Ovary (tissue), 10 donors: ENCODE measurements around the gene SUMO3. TPM values are rescaled to one million over a fixed set of nuclear protein-coding genes. Genes with fewer than 3 reads are reported as not detected.
A peak's percentile ranks its signal among the peaks of the same experiment; 100 is the strongest.

Source experiments
- DNase-seq, 5 donors: peaks; one replicate each; pipeline ENCODE4 v3.0.0-alpha.2; 2019 to 2020
- H3K27ac ChIP-seq, 2 donors: fragments of 200-600 bp; one replicate each; pipeline versions ENCODE4 v1.5.1 to v1.8.0; 2019 to 2022
- H3K27me3 ChIP-seq: fragments of 200-600 bp; one replicate; pipeline ENCODE4 v1.8.0; 2022
- H3K36me3 ChIP-seq: fragments of 200-600 bp; sonication (generic); one replicate; pipeline ENCODE4 v1.5.1; 2019
- H3K4me1 ChIP-seq: one replicate; pipeline ENCODE4 v1.8.1; 2013; ENCODE audit warnings: mild to moderate bottlenecking, moderate library complexity; ENCODE audit not compliant: insufficient read depth
- H3K4me3 ChIP-seq: fragments of 200-600 bp; sonication (generic); one replicate; pipeline ENCODE4 v1.5.1; 2017
- H3K9me3 ChIP-seq, 2 donors: fragments of 200-600 bp in 1 of 2; sonication (generic) in 1 of 2; one replicate each; pipeline versions ENCODE4 v1.5.1 to v1.8.1; 2013 to 2019; ENCODE audit warnings: mild to moderate bottlenecking in 1 of 2, moderate library complexity in 1 of 2
- EP300 ChIP-seq: sonication (generic); formaldehyde crosslinking; IDR thresholded peaks from one replicate; pipeline ENCODE4 v1.6.1; 2017; ENCODE audit warnings: antibody characterized with exemption
- POLR2A ChIP-seq: fragments of 450-650 bp; IDR thresholded peaks from one replicate; pipeline ENCODE4 v1.6.1; 2017; ENCODE audit warnings: antibody characterized with exemption, mild to moderate bottlenecking, moderate library complexity
- WGBS, 3 donors: extraction: QIAGEN DNeasy Blood & Tissue Kit in 1 of 3; methylation state at CpG; one replicate each; pipeline versions ENCODE4 v1.1.5 to v1.1.7; 2013 to 2017; 5-methylcytosine and 5-hydroxymethylcytosine counted together
- intact Hi-C, 4 donors: fragments of 100-400 bp; cut with DNase I; formaldehyde crosslinking; loops; one replicate each; pipeline versions ENCODE4 v1.11.0 to v1.15.1; 2022 to 2023
- long read RNA-seq, 3 donors: library from polyadenylated mRNA in 2 of 3; unstranded in 2 of 3; transcript quantifications; one replicate each; pipeline ENCODE4 v2.0.0 and lab custom pipeline, GENCODE V29; 2021 to 2026
- polyA plus RNA-seq, 2 donors: library from polyadenylated mRNA; stranded (reverse); fragments of 200-250 nt in 1 of 2; fragments of 350-450 nt in 1 of 2; fragmentation: Illumina TruSeq in 1 of 2; extraction: RNeasy Lipid Tissue Mini Kit (QIAGEN cat#74804) in 1 of 2; gene quantifications; one replicate each; pipeline ENCODE4 v1.2.3, GENCODE V29; 2013 to 2014
- total RNA-seq, 7 donors: library from RNA; depleted of rRNA in 2 of 7; stranded (reverse); fragments of >200 nt in 2 of 7; fragmentation: NEBNext Ultra II Directional in 3 of 7; extraction: Animal tissue kit (Norgen Biotek cat#: 25700) in 3 of 7; gene quantifications; one replicate each; pipeline versions ENCODE4 v1.1.0 to v1.2.4, GENCODE V29; 2016 to 2023
- TF ChIP-seq, protein P1 (sequence below), 3 donors: fragments of 450-650 bp in 2 of 3; fragments of 200-600 bp in 1 of 3; IDR thresholded peaks; one replicate each; pipeline versions ENCODE4 v1.5.1 to v1.8.0; 2016 to 2022; ENCODE audit warnings: antibody characterized with exemption in 3 of 3, mild to moderate bottlenecking in 1 of 3
- donor health status: DM: no; HTN: no; CAD: no; lungs with moderate emphysema.
- donor health status: DM: no; HTN: no; CAD: no.
- donor health status: Bipolar disorder and iron deficiency.
- donor health status: DM: yes; HTN: yes; CAD: no.
- donor health status: DM: no; HTN: no; CAD: no.
- donor health status: DM: yes; HTN: yes; CAD: no.

The SUMO3 gene
- total RNA-seq = 100 to 1,000 TPM in 1 of 7 donors, 10 to 100 TPM in 6; 45.3 to 108 (median 74.3) TPM
- 10 to 100 TPM; 63.9 to 97.6 TPM for polyA plus RNA-seq
- long read RNA-seq, donor 1, transcript SUMO3-201 (4 exons, 1,807 nt) = major isoform, 389 of 410 reads
- long read RNA-seq, donor 1, partial matches to known transcripts = 4 of 410 reads
- long read RNA-seq, donor 1, other reads (novel, unspliced or antisense) = 11 of 410 reads
- long read RNA-seq, donor 2, transcript SUMO3-201 (4 exons, 1,807 nt) = major isoform, 80 of 83 reads
- long read RNA-seq, donor 2, partial matches to known transcripts = 0 of 83 reads
- long read RNA-seq, donor 2, other reads (novel, unspliced or antisense) = 0 of 83 reads
- long read RNA-seq, donor 3, transcript SUMO3-201 (4 exons, 1,807 nt) = major isoform, 95 of 100 reads
- long read RNA-seq, donor 3, partial matches to known transcripts = 0 of 100 reads
- long read RNA-seq, donor 3, other reads (novel, unspliced or antisense) = 5 of 100 reads

DNA sequence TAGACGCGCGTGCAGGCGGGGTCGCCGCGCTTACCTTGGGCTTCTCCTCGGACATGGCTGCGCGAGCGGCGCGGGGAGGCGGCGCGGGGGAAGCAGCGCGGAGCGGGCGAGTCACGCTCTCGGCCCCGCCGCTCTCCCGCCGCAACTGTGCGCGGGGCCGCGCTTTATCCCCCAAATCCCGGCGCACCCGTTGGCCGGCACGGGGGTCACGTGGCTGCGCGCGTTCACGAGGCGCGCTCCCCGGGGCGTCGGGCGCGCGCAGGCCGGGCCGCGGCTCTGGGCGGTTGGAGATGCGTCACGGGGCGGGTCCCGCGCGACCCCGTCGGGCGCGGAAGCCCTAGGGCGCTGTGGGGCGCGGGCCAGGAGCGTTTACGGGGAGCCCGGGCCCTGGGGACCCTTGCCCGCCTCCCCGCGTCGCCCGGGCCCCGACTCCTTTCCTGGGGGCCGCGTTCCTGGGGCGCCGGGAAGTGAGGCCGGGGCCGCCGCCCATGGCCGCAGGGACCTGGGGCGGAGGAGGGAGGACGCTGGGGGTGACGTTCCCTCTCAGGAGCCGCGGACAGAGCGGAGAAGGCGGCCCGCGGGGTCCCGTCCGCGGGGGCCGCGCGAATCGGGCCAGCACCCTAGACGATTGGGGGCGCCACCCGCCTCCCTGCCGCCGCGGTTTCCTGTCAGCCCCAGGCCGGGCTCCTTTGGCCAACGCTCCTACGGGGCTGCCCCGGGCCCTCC, at the start of gene SUMO3:
Gene SUMO3 (minus strand): TSS at position 149 of the 726 bp plus-strand sequence. CDS start 94 bp downstream, at position 55.
- Histone ChIP-seq H3K4me1 (peaks cover 14% of the 10 kb centered on the region), H3K9me3 (no peaks in the 10 kb centered on the region), H3K36me3 (no peaks in the 10 kb centered on the region), H3K4me3 (peak within 1 kb of the TSS; percentile 59), H3K27me3 (no peaks in the 10 kb centered on the region), H3K27ac (peak within 1 kb of the TSS; percentile 82 to 93)
- intact Hi-C loops = loop anchor here in 2 of 4 donors (2.0 to 10.0 kb wide), 3 partner anchors 55 to 117 kb away; partner anchors contain the start of gene PTTG1IP (in 1 of the 2)
- TF ChIP-seq POLR2A = peak; percentile 98
- TF ChIP-seq EP300 = no peak
- TF ChIP-seq, protein P1, sequence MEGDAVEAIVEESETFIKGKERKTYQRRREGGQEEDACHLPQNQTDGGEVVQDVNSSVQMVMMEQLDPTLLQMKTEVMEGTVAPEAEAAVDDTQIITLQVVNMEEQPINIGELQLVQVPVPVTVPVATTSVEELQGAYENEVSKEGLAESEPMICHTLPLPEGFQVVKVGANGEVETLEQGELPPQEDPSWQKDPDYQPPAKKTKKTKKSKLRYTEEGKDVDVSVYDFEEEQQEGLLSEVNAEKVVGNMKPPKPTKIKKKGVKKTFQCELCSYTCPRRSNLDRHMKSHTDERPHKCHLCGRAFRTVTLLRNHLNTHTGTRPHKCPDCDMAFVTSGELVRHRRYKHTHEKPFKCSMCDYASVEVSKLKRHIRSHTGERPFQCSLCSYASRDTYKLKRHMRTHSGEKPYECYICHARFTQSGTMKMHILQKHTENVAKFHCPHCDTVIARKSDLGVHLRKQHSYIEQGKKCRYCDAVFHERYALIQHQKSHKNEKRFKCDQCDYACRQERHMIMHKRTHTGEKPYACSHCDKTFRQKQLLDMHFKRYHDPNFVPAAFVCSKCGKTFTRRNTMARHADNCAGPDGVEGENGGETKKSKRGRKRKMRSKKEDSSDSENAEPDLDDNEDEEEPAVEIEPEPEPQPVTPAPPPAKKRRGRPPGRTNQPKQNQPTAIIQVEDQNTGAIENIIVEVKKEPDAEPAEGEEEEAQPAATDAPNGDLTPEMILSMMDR (IDR thresholded peaks at IDR 0.05) = peak in 2 of 3 donors; percentile 22 to 30
- WGBS, 3 donors = 1 to 3% (median 2%) methylated on average over 49 to 108 of the region's 108 CpGs
- DNase-seq = peak; percentile 81 to 93 (median 86)

DNA sequence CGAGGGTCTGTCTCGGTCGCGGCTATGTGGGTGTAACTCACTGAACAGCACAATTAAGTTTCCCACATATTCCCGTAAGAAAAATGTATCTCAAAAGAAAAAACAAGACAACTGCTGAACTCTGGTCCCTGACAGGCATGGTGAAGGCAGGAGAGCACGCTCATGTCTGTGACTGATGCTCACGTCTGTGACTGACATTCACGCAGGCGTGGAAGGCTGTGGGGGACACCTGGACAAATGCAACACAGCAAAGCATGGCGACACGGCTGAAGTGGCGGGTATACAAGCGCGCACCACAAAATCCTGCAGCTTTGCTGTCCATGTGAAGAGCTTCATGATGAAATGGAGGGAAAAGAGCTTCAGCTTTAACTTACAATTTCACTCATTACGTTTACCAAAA, 49.6 kb upstream of the SUMO3 start:
- H3K36me3 ChIP-seq = no peaks in the 10 kb centered on the region
- no peaks in the 10 kb centered on the region for H3K27me3 ChIP-seq
- intact Hi-C loops = no loop called here
- WGBS, 3 donors = 84 to 89% (median 87%) methylated on average over 15 of the region's 15 CpGs
- no peak overlapping the region for H3K27ac ChIP-seq
- no peak overlapping the region for H3K4me3 ChIP-seq
- TF ChIP-seq POLR2A (no peak), EP300 (no peak)
- TF ChIP-seq, protein P1 (IDR thresholded peaks at IDR 0.05) = no peak
- peak in 1 of 5 donors; percentile 9 for DNase-seq
- H3K9me3 ChIP-seq = no peaks in the 10 kb centered on the region
- H3K4me1 ChIP-seq = peaks cover 25% of the 10 kb centered on the region

DNA sequence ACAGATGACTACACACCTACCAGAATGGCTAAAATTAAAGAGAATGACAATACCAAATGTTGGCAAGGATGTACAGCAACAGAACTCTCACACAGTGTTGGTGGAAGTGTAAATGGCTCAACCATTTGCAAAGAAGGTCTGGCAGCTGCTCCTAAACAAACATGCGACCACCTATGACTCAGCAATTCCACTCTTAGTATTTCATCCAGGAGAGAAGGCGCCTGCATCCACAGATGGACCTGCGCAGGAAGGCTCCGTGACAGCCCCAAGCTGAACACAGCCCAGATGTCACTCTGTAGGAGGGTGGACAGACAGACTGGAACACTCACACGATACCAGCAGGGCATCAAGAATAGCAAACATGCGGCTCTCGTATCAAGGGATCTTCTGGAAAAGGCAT, 48.9 kb upstream of the SUMO3 start:
- Histone ChIP-seq H3K9me3 (no peaks in the 10 kb centered on the region), H3K27ac (no peak overlapping the region), H3K4me1 (peaks cover 23% of the 10 kb centered on the region), H3K27me3 (no peaks in the 10 kb centered on the region), H3K4me3 (no peak overlapping the region), H3K36me3 (no peaks in the 10 kb centered on the region)
- intact Hi-C loops = no loop called here
- TF ChIP-seq POLR2A (no peak), EP300 (no peak)
- TF ChIP-seq, protein P1 (IDR thresholded peaks at IDR 0.05) = no peak
- peak in 1 of 5 donors; percentile 5 for DNase-seq
- WGBS, 3 donors = 60 to 65% (median 63%) methylated on average over 7 of the region's 7 CpGs

DNA sequence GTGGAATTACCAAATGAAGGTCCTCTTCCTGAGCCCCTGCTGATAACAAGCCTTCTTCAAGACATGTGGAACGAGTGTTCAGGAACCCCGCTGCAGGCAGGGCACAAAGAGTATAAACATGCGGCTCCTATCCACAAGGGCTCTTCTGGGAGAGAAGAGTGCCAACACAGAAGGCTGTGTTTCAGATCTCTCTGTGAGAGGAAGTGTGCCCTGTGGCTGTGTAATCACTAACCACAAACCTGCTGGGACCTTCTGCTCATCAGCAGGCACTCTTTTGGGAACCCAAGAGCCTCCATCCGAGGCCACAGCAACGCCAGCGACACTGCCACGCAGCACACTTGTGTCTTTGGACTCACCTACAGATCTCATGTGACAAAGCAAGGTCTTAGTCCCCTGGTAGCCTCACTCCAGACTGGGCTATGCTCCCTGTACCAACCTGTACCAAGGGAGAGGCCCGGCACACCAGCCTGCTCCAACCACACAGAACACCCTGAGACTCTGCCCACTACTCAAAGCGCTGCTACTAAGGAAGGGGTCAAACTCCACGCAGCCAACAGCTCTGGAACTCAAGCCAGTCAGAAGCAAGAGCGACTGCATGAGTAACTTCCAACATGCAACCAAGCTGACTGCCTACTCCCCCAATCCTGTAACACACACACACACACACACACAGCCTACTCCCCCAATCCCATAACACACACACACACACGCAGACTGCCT, 47.9 kb upstream of the SUMO3 start:
- peaks cover 15% of the 10 kb centered on the region for H3K4me1 ChIP-seq
- no peaks in the 10 kb centered on the region for H3K9me3 ChIP-seq
- intact Hi-C loops = no loop called here
- no peak overlapping the region for H3K4me3 ChIP-seq
- no peaks in the 10 kb centered on the region for H3K27me3 ChIP-seq
- no peaks in the 10 kb centered on the region for H3K36me3 ChIP-seq
- 67 to 76% (median 75%) methylated on average over 12 of the region's 12 CpGs for WGBS, 3 donors
- DNase-seq = peak in 1 of 5 donors; percentile 7
- no peak overlapping the region for H3K27ac ChIP-seq
- TF ChIP-seq, protein P1 (IDR thresholded peaks at IDR 0.05) = no peak
- TF ChIP-seq EP300 (no peak), POLR2A (no peak)
